Right lobe of liver (tissue), 6 donors: ENCODE measurements around the gene UGP2. TPM values are rescaled to one million over a fixed set of nuclear protein-coding genes. Genes with fewer than 3 reads are reported as not detected.

Experiments used
- ATAC-seq, 4 donors: fragments of 200-7000 bp; cut with Tn5 transposase; one replicate each; pipeline ENCODE4 v1.9.1; 2020; ENCODE audit warnings: mild to moderate bottlenecking in 4 of 4, moderate library complexity in 4 of 4
- DNase-seq, 3 donors: peaks; one replicate each; pipeline ENCODE4 v3.0.0-alpha.2; 2020
- H3K27ac ChIP-seq, 3 donors: fragments of 200-600 bp; one replicate each; pipeline ENCODE4 v1.8.0; 2022
- H3K27me3 ChIP-seq, 2 donors: fragments of 200-600 bp; one replicate each; pipeline ENCODE4 v1.8.0; 2022
- H3K36me3 ChIP-seq, 4 donors: fragments of 200-600 bp; sonication (generic) in 1 of 4; one replicate each; pipeline versions ENCODE4 v1.5.1 to v1.8.0; 2017 to 2022; ENCODE audit warnings: control low read depth in 1 of 4
- H3K4me1 ChIP-seq, 4 donors: fragments of 200-600 bp; sonication (generic) in 1 of 4; one replicate each; pipeline versions ENCODE4 v1.5.1 to v1.8.0; 2017 to 2022; ENCODE audit warnings: control low read depth in 1 of 4
- H3K4me3 ChIP-seq, 3 donors: fragments of 200-600 bp; one replicate each; pipeline ENCODE4 v1.8.0; 2022
- H3K9me3 ChIP-seq, 4 donors: fragments of 200-600 bp; sonication (generic) in 1 of 4; one replicate each; pipeline versions ENCODE4 v1.5.1 to v1.8.0; 2017 to 2022; ENCODE audit warnings: control low read depth in 1 of 4
- POLR2A ChIP-seq: fragments of 450-650 bp; IDR thresholded peaks from one replicate; pipeline ENCODE4 v1.6.1; 2017; ENCODE audit warnings: antibody characterized with exemption, mild to moderate bottlenecking
- WGBS: methylation state at CpG from one replicate; pipeline ENCODE4 v1.1.6; 2018; ENCODE audit warnings: low coverage, low lambda C conversion rate; ENCODE audit not compliant: insufficient coverage; ENCODE audit errors: missing lambda C conversion rate; 5-methylcytosine and 5-hydroxymethylcytosine counted together
- intact Hi-C, 2 donors: fragments of 100-400 bp; cut with DNase I; formaldehyde crosslinking; loops; one replicate each; pipeline versions ENCODE4 v1.11.2 to v1.14.1; 2022
- total RNA-seq, 6 experiments: library from RNA; depleted of rRNA in 2 of 6; stranded (reverse); fragments of >200 nt in 2 of 6; fragmentation: NEBNext Ultra II Directional in 3 of 6; extraction: Animal tissue kit (Norgen Biotek cat#: 25700) in 3 of 6; gene quantifications; one replicate each; pipeline versions ENCODE4 v1.1.0 to v1.2.4, GENCODE V29; 2016 to 2023
- TF ChIP-seq, protein P1 (sequence below), 4 donors: fragments of 200-600 bp in 3 of 4; fragments of 450-650 bp in 1 of 4; IDR thresholded peaks; one replicate each; pipeline versions ENCODE4 v1.5.1 to v1.8.0; 2016 to 2022; ENCODE audit warnings: antibody characterized with exemption in 4 of 4, mild to moderate bottlenecking in 2 of 4
- donor health status: DM: no; HTN: yes; CAD: no.
- donor health status: DM: no; HTN: no; CAD: no.
- donor health status: DM: no; HTN: no; CAD: no.
- donor health status: DM: no; HTN: yes; CAD: no.
- donor health status: DM: no; HTN: yes; CAD: no.

UGP2 gene
- total RNA-seq, 6 experiments from 2014 or later = 276 to 691 (median 425) TPM

- DNase-seq (peak in 1 of 3 donors; percentile 58), ATAC-seq (peak in 1 of 4 donors; percentile 2)
- intact Hi-C loops = no loop called here
- H3K9me3 ChIP-seq = no peaks in the 10 kb centered on the region
- 4% methylated on average over 24 of the region's 24 CpGs for WGBS
- H3K36me3 ChIP-seq = peaks cover 0 to 2% (median 0%) of the 10 kb centered on the region in 4 donors
- peaks cover 0 to 27% (median 0%) of the 10 kb centered on the region in 4 donors for H3K4me1 ChIP-seq
- H3K4me3 ChIP-seq = peak overlapping the region; percentile 87 to 97 (median 89)
- TF ChIP-seq, protein P1, sequence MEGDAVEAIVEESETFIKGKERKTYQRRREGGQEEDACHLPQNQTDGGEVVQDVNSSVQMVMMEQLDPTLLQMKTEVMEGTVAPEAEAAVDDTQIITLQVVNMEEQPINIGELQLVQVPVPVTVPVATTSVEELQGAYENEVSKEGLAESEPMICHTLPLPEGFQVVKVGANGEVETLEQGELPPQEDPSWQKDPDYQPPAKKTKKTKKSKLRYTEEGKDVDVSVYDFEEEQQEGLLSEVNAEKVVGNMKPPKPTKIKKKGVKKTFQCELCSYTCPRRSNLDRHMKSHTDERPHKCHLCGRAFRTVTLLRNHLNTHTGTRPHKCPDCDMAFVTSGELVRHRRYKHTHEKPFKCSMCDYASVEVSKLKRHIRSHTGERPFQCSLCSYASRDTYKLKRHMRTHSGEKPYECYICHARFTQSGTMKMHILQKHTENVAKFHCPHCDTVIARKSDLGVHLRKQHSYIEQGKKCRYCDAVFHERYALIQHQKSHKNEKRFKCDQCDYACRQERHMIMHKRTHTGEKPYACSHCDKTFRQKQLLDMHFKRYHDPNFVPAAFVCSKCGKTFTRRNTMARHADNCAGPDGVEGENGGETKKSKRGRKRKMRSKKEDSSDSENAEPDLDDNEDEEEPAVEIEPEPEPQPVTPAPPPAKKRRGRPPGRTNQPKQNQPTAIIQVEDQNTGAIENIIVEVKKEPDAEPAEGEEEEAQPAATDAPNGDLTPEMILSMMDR (IDR thresholded peaks at IDR 0.05) = no peak
- peak; percentile 15 for TF ChIP-seq POLR2A
- H3K27me3 ChIP-seq = no peaks in the 10 kb centered on the region
- peak overlapping the region; percentile 96 to 97 (median 97) for H3K27ac ChIP-seq
These were observed 709 bp downstream of the UGP2 start for GRCh38 chr2:63842149-63843061.

GRCh38 chr2:63843093-63843492 lies 1.4 kb downstream of the UGP2 start:
- ATAC-seq = no peak
- no peaks in the 10 kb centered on the region for H3K27me3 ChIP-seq
- WGBS = 15% methylated on average over 8 of the region's 8 CpGs
- no peak for TF ChIP-seq POLR2A
- TF ChIP-seq, protein P1 (IDR thresholded peaks at IDR 0.05) = no peak
- intact Hi-C loops = no loop called here
- peak overlapping the region; percentile 96 to 97 (median 97) for H3K27ac ChIP-seq
- peak overlapping the region; percentile 87 to 97 (median 89) for H3K4me3 ChIP-seq
- H3K9me3 ChIP-seq = no peaks in the 10 kb centered on the region
- peaks cover 0 to 2% (median 0%) of the 10 kb centered on the region in 4 donors for H3K36me3 ChIP-seq
- no peak for DNase-seq
- peaks cover 0 to 31% (median 0%) of the 10 kb centered on the region in 4 donors for H3K4me1 ChIP-seq

DNA sequence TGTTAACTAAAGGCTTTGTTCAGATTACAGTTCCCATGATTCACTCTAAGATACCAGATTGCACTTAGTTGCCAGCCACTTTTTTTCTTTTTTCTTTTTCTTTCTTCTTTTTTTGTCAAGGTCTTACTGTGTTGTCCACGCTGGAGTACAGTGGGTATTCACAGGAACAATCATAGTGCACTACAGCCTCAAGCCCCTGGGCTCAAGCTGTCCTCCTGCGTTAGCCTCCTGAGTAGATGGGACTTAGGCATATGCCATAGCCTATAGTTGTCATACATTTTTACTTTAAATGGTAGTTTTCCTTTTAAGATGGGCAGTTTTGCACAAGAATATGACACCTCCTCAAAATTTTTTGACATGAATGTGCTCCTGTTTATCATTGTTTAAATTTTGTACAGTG lies 2.1 kb downstream of the UGP2 start:
- WGBS = 35% methylated on average over 2 of the region's 2 CpGs
- DNase-seq = no peak
- Histone ChIP-seq H3K27ac (peak overlapping the region; percentile 96 to 97 (median 97)), H3K4me1 (peaks cover 0 to 36% (median 0%) of the 10 kb centered on the region in 4 donors), H3K4me3 (peak overlapping the region; percentile 87 to 97 (median 89)), H3K27me3 (no peaks in the 10 kb centered on the region), H3K36me3 (peaks cover 0 to 2% (median 0%) of the 10 kb centered on the region in 4 donors), H3K9me3 (no peaks in the 10 kb centered on the region)
- intact Hi-C loops = no loop called here
- TF ChIP-seq POLR2A = no peak
- TF ChIP-seq, protein P1 (IDR thresholded peaks at IDR 0.05) = no peak
- ATAC-seq = no peak

- H3K4me3 ChIP-seq = peak overlapping the region; percentile 87 to 97 (median 89)
- TF ChIP-seq, protein P1 (IDR thresholded peaks at IDR 0.05) = no peak
- TF ChIP-seq POLR2A = no peak
- no peaks in the 10 kb centered on the region for H3K9me3 ChIP-seq
- H3K36me3 ChIP-seq = peaks cover 0 to 2% (median 0%) of the 10 kb centered on the region in 4 donors
- DNase-seq = no peak
- peaks cover 0 to 44% (median 1%) of the 10 kb centered on the region in 4 donors for H3K4me1 ChIP-seq
- H3K27ac ChIP-seq = peak overlapping the region in 2 of 3 donors; percentile 16 to 97
- 35% methylated on average over 3 of the region's 3 CpGs for WGBS
- no peak for ATAC-seq
- intact Hi-C loops = no loop called here
- no peaks in the 10 kb centered on the region for H3K27me3 ChIP-seq
These were observed 2.9 kb downstream of the UGP2 start for GRCh38 chr2:63844616-63845015.
